ENCODE data around the gene CPA2.

GRCh38 chr7:130332259-130333053 lies 65.8 kb downstream of the CPA2 start:
- no peak for TF ChIP-seq CTCF (IDR thresholded peaks at IDR 0.05)
- TF ChIP-seq RELA (CRISPR knock-in tag; IDR thresholded peaks at IDR 0.05; ENCODE audit: borderline replicate concordance): no peak
- no peak for TF ChIP-seq STAT6 (CRISPR knock-in tag; conservative IDR thresholded peaks at IDR 0.05; ENCODE audit: low read depth)
- no peak for TF ChIP-seq PRDM15 (CRISPR knock-in tag; IDR thresholded peaks at IDR 0.05)
- no peak for TF ChIP-seq ESRRA (CRISPR knock-in tag; IDR thresholded peaks at IDR 0.05; ENCODE audit: borderline replicate concordance)
- no peak for TF ChIP-seq TEAD4 (CRISPR knock-in tag; IDR thresholded peaks at IDR 0.05)
- no peak for TF ChIP-seq CBFB (CRISPR knock-in tag; IDR thresholded peaks at IDR 0.05; ENCODE audit: low read depth)
- TF ChIP-seq MLX (CRISPR knock-in tag; IDR thresholded peaks at IDR 0.05): no peak
- TF ChIP-seq ELF4 (CRISPR knock-in tag; IDR thresholded peaks at IDR 0.05; ENCODE audit: low read depth): no peak
- no peak for TF ChIP-seq USF1 (CRISPR knock-in tag; IDR thresholded peaks at IDR 0.05)
- no peak for TF ChIP-seq ATF3 (CRISPR knock-in tag; conservative IDR thresholded peaks at IDR 0.05)
- no peak for TF ChIP-seq TCF7 (CRISPR knock-in tag; IDR thresholded peaks at IDR 0.05; ENCODE audit: low read depth)
- no peak for TF ChIP-seq ZNF138 (CRISPR knock-in tag; conservative IDR thresholded peaks at IDR 0.05)
- no peak for TF ChIP-seq IRF1 (CRISPR knock-in tag; IDR thresholded peaks at IDR 0.05)
